Parathyroid adenoma (tissue), 2 donors: ENCODE data around the gene NKAIN4.
A peak's percentile ranks its signal among the peaks of the same experiment; 100 is the strongest.

Source experiments
- H2AFZ ChIP-seq: fragments of 300-600 bp; sonication (generic); one replicate; pipeline ENCODE4 v1.7.0; 2017; ENCODE audit warnings: antibody characterized with exemption, mild to moderate bottlenecking
- H3K27ac ChIP-seq: fragments of 300-600 bp; sonication (generic); one replicate; pipeline ENCODE4 v1.7.0; 2017
- H3K27me3 ChIP-seq: fragments of 300-600 bp; sonication (generic); one replicate; pipeline ENCODE4 v1.7.0; 2017; ENCODE audit warnings: low read length; ENCODE audit not compliant: control insufficient read depth, insufficient read depth
- H3K36me3 ChIP-seq: fragments of 300-600 bp; sonication (generic); one replicate; pipeline ENCODE4 v1.7.0; 2017; ENCODE audit warnings: low read length; ENCODE audit not compliant: control insufficient read depth, insufficient read depth
- H3K4me1 ChIP-seq: fragments of 300-600 bp; sonication (generic); one replicate; pipeline ENCODE4 v1.7.0; 2017; ENCODE audit warnings: control low read depth
- H3K4me2 ChIP-seq: fragments of 300-600 bp; sonication (generic); one replicate; pipeline ENCODE4 v1.7.0; 2017; ENCODE audit warnings: low read length
- H3K4me3 ChIP-seq: fragments of 300-600 bp; sonication (generic); one replicate; pipeline ENCODE4 v1.7.0; 2017; ENCODE audit warnings: low read depth, low read length
- H3K79me2 ChIP-seq: fragments of 300-600 bp; sonication (generic); one replicate; pipeline ENCODE4 v1.7.0; 2017; ENCODE audit warnings: control low read depth
- H3K9ac ChIP-seq: fragments of 300-600 bp; sonication (generic); one replicate; pipeline ENCODE4 v1.7.0; 2017; ENCODE audit warnings: mild to moderate bottlenecking
- H3K9me3 ChIP-seq: fragments of 300-600 bp; sonication (generic); one replicate; pipeline ENCODE4 v1.7.0; 2017; ENCODE audit warnings: low read length; ENCODE audit not compliant: control insufficient read depth
- TF ChIP-seq, protein P1 (sequence below): fragments of 300-600 bp; sonication (generic); IDR thresholded peaks from one replicate; pipeline ENCODE4 v1.7.0; 2017; ENCODE audit warnings: antibody characterized with exemption, mild to moderate bottlenecking
- donor health status: primary hyperparathyroidism.

NKAIN4 gene

DNA sequence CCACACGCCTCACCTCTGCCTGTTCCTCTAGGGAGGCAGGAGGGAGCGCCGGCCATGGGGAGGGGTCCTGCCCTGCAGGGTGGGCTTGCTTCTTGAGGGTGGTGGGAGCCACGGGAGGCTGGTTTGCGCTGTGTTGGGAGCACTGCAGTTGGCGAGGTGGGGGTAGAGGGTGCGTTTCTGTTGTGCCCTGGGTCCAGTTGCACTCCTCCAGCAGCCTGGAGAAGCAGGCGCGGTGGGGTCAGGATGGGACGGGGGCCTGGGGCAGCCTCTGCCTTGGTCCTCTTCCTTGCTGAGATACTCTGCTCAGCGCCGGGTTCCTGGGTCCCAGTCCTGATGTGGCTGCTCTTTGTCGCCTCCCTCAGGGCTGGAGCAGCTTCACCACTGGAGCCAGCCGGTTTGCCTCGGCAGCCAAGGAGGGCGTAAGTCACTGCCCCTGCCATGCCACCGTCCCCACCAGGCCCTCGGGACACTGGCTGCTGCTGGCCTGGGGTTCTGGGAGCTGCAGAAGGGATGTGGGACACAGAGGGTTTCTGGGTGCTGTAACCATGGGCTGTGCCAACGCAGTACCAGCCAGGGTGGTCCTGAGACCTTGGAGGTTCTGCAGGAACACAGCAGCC, 26.8 kb upstream of the NKAIN4 start:
- Histone ChIP-seq H3K4me1 (no peaks in the 10 kb centered on the region), H3K79me2 (peaks cover 3% of the 10 kb centered on the region), H3K27me3 (no peaks in the 10 kb centered on the region), H3K9me3 (no peaks in the 10 kb centered on the region), H3K27ac (no peak overlapping the region), H2AFZ (no peak overlapping the region), H3K4me2 (no peak overlapping the region), H3K36me3 (no peaks in the 10 kb centered on the region), H3K9ac (no peak overlapping the region), H3K4me3 (no peak overlapping the region)
- TF ChIP-seq, protein P1, sequence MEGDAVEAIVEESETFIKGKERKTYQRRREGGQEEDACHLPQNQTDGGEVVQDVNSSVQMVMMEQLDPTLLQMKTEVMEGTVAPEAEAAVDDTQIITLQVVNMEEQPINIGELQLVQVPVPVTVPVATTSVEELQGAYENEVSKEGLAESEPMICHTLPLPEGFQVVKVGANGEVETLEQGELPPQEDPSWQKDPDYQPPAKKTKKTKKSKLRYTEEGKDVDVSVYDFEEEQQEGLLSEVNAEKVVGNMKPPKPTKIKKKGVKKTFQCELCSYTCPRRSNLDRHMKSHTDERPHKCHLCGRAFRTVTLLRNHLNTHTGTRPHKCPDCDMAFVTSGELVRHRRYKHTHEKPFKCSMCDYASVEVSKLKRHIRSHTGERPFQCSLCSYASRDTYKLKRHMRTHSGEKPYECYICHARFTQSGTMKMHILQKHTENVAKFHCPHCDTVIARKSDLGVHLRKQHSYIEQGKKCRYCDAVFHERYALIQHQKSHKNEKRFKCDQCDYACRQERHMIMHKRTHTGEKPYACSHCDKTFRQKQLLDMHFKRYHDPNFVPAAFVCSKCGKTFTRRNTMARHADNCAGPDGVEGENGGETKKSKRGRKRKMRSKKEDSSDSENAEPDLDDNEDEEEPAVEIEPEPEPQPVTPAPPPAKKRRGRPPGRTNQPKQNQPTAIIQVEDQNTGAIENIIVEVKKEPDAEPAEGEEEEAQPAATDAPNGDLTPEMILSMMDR = peak; percentile 6

DNA sequence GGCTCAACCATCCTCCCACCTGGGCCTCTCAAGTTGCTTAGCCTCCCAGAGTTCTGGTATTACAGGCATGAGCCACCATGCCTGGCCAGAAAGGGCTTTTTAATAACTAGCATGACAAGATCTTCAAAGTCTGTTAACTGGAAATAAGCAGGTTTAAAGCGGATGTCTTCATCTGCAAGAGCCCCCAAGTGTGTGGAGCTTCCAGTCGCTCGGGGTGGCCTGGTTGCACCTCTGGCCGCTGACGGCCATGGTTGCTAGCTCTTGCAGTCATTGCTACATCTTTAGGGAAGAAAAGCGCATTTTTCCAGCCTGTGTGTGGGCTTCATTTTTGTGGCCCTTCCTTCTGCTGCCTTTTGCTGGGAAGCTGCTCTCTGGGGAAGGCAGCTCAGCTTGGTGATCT, 26.1 kb upstream of the NKAIN4 start:
- no peak overlapping the region for H2AFZ ChIP-seq
- no peaks in the 10 kb centered on the region for H3K4me1 ChIP-seq
- H3K4me2 ChIP-seq = no peak overlapping the region
- no peak overlapping the region for H3K9ac ChIP-seq
- H3K36me3 ChIP-seq = no peaks in the 10 kb centered on the region
- no peak overlapping the region for H3K27ac ChIP-seq
- peaks cover 3% of the 10 kb centered on the region for H3K79me2 ChIP-seq
- no peaks in the 10 kb centered on the region for H3K9me3 ChIP-seq
- H3K4me3 ChIP-seq = no peak overlapping the region
- no peaks in the 10 kb centered on the region for H3K27me3 ChIP-seq
- TF ChIP-seq, protein P1 = no peak

DNA sequence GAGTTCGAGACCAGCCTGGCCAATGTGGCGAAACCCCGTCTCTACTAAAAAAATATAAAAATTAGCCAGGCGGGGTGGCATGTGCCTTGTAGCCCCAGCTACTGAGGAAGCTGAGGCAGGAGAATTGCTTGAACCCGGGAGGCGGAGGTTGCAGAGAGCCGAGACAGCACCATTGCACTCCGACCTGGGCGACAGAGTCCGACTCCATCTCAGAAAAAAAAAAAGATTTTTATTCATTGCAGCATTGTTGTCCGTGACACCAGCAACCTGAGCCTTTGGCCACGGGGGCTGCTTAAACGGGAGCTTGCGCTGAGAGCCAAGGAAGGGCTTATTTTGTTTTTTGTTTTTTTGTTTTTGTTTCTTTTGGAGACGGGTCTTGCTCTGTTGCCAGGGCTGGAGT, 25.7 kb upstream of the NKAIN4 start:
- TF ChIP-seq, protein P1 = no peak
- Histone ChIP-seq H3K9me3 (no peaks in the 10 kb centered on the region), H3K4me1 (no peaks in the 10 kb centered on the region), H3K4me3 (no peak overlapping the region), H3K27me3 (no peaks in the 10 kb centered on the region), H3K9ac (no peak overlapping the region), H3K79me2 (peaks cover 3% of the 10 kb centered on the region), H3K27ac (no peak overlapping the region), H2AFZ (no peak overlapping the region), H3K4me2 (no peak overlapping the region), H3K36me3 (no peaks in the 10 kb centered on the region)

DNA sequence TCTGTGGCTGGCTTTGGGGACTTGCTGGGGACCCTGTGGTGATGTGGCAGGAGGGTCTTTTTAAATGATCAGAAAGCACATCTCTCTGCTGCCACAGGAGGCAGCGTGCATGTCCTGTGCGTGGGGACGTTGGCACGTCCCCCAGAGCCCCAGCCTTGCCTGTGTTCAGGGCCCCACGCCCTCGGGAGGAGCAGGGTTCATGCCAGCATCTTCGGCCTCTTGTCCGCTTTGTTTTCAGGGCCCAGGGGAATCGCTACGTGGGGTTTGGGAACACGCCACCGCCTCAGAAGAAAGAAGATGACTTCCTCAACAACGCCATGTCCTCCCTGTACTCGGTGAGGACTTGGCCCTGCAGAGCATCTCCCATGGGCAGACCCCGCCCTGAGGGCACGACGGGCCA, 24.4 kb upstream of the NKAIN4 start:
- Histone ChIP-seq H3K79me2 (peaks cover 7% of the 10 kb centered on the region), H3K27ac (no peak overlapping the region), H3K4me2 (no peak overlapping the region), H3K9ac (no peak overlapping the region), H3K4me1 (no peaks in the 10 kb centered on the region), H2AFZ (no peak overlapping the region), H3K36me3 (no peaks in the 10 kb centered on the region), H3K4me3 (no peak overlapping the region), H3K27me3 (no peaks in the 10 kb centered on the region), H3K9me3 (no peaks in the 10 kb centered on the region)
- TF ChIP-seq, protein P1 = no peak
